NCI-H446 treated with DMSO at 0.1 percent for 48 hours (cell line): ENCODE measurements around the gene GOLGA8B.
A peak's percentile ranks its signal among the peaks of the same experiment; 100 is the strongest.
"Not testable (repeated sequence)": the region's sequence is repeated elsewhere in the genome, so short reads cannot be mapped to it uniquely, and the experiment has no call there.

Experiments used
- DNase-seq: peaks from one replicate; lab custom pipeline; 2025; lab: John Stamatoyannopoulos, UW

GOLGA8B gene

DNA sequence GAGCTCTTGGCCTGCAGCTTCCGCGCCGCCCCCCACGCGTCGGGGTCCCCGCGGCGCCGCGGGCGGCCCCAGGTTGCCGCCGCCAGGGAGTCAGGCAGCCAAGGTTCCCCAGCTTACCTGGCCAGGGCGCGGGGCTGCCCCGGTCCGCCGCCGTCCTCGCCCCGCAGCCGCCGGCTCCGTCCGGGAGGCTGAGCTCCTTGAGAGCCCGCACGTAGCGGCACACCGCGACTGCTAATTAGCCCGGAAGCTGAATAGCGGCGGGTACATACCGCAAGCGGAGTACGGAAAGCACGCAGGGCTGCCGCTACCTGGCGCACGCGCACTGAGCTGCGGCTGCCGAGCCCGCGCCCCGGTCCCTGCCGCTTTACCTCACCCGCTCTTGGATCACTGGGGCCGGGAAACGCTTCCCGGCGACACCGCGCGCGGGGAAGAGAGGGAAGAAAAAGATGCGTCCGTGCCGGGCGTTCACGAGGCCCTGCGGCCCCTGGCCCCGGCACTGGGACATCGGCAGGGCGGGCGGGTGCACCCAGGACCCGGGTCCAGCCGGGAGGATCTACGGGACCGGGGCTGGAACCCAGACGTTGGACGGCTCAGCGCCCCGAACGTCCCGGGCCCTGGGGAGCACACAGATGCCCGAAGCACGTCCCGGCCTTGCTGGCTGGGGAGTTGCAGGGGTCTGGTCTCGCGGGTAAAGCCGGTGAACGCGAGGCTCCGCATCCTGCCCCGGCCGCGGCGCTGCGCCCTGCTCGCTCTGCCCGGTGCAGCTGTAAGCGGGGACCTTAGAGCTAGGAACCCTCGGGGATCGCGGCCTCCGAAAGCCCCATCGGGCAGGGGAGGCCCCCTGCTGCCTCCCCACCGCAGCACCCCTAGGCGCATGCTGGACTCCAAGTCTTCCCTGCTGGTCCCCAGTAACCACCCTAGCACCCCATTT is at the start of gene GOLGA8B:
TSS of gene GOLGA8B (minus strand) at position 253 of the 931 bp plus-strand sequence. CDS start 47,739 bp downstream, outside the sequence.
- no peak for DNase-seq

GRCh38 chr15:34633165-34633564 is 49.7 kb upstream of the GOLGA8B start:
- DNase-seq: not testable (repeated sequence)

GRCh38 chr15:34628577-34629152 is 45.2 kb upstream of the GOLGA8B start:
- no peak for DNase-seq

DNA sequence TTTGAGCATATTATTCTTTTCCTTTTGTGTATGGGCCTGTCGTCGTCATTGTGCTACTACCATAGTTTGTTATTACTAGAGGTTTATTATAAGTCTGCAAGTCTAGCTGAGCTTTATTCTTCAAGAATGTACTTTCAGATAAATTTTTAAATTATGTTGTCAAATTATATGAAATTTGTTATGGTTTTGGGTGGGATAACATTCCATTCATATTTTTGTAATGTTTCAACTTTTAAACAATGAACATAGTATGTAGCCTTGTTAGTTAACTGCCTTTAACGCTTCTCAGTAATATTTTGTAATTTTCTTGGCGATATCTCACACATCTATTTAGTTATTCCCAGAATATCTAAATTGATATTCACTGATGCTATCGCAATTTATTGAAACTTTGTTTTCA is 41.6 kb upstream of the GOLGA8B start:
- no peak for DNase-seq

DNA sequence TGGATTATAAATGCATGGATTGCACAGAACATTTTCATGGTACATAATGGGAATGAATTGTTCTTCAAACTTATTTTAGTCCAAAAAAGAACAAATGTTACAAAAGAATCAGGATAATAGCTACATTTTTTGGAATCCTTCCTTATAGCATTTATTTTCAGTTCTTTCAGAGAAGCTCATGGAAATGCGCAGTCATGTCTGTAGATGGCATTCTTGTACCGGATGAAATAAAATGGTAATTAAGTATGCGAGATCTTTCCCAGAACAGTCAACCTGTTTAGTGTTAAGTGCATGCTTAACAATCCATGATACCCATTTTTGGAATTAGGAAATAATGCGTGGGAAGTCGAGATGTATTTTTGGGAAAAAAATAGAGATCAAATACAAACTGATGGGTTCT is 38.2 kb upstream of the GOLGA8B start:
- DNase-seq: peak; percentile 0

- no peak for DNase-seq
Measured at GRCh38 chr15:34620814-34621213, 37.4 kb upstream of the GOLGA8B start.

DNA sequence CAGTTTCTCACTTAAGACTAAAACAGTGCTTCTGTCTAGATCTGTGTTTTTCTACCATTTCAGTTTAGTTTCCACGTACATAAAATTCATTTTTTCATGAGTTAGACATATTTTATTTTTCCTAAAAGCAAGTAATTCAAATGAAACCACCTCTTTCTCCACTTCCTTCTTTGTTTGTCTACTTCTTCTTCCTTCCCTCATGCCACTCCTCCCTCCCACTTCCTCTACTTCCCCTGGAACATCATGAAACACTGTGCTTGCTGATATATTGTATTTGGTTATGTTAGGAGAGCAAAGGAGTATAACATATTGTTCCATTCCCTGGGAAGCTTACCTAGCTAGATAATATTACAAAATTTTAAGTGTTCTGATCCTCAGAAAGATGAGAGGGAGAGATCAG is 36.7 kb upstream of the GOLGA8B start:
- no peak for DNase-seq

DNA sequence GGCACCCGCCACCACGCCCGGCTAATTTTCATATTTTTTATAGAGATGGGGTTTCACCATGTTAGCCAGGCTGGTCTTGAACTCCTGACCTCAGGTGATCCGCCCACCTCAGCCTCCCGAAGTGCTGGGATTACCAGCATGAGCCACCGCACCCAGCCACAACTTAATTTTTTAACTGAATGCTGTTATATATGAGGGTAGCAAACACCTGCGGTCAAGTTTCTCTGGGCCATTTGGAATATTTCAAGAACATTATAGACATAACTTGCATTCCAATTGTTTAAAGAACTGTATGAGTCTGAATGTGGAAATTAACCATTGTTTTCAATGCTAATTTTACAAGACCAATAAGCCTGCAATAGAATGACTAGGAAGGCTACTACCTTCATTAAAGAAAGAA is 35.7 kb upstream of the GOLGA8B start:
- DNase-seq: no peak

- no peak for DNase-seq
Measured at GRCh38 chr15:34618073-34618472, 34.6 kb upstream of the GOLGA8B start.

GRCh38 chr15:34616613-34617012 is 33.2 kb upstream of the GOLGA8B start:
- DNase-seq: no peak

GRCh38 chr15:34613997-34614396 is 30.5 kb upstream of the GOLGA8B start:
- no peak for DNase-seq

- DNase-seq: no peak
Measured at GRCh38 chr15:34613301-34613700, 29.9 kb upstream of the GOLGA8B start.

DNA sequence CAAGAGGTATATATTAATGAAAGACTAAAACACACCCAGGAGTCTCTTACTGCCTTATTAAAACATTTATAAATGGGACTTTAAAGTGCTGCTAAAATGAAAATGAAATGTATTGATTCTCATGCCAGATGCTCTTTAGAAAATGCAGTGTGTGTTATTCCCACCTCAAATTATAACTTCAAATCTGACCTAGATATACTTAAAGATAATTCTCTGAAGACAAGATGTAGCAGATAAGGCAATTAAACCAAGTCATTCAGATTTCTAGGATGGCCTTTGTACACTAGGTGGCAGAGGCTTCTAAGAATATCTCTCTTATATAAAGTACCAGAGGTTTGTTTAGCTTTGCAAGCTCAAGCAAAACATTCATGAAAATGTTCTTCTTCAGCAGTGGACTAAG is 26.9 kb upstream of the GOLGA8B start:
- DNase-seq: no peak

DNA sequence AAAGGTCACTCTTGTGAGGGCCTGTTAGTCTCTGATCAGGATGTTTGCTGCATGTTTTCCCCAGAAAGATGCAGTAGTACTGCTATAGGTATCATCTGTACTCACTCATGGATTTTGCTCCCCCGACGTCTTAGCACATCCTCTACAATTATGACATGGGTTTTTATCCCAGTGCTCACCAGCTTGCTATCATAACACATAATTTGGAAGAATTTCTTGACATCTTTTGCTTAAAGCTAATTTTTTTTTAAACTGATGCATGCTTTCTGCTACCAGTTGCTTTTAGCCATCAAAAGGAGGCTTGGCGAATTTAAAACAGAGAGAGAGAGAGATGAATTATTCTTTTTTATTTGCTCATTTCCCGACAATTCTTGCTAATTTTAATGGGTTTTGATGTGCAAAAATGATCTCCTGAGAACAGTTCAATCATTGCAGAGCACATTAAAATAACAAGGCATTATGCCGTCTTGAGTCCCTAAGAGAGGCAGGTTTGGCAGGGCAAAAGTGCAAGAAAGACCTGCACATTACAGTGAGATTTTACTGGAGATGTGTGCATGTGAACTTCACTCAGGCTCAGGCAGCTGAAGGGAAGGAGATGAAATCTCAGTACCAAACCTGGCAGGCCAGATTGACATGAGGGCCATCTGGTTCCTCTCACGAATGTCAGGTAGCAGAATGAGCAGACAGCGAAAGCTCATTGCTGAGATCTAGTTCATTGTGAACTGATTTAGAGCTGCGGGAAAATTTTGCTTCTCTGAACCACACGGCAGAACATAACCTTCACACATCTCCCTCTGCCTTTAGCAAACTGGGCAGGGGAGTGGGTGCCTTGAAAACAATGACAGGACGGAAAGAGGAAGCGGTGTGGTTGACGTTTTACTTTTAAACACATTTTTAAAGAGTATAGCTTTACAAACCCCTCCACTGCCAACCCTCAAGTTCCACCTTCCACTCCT is 25.9 kb upstream of the GOLGA8B start:
- no peak for DNase-seq

DNA sequence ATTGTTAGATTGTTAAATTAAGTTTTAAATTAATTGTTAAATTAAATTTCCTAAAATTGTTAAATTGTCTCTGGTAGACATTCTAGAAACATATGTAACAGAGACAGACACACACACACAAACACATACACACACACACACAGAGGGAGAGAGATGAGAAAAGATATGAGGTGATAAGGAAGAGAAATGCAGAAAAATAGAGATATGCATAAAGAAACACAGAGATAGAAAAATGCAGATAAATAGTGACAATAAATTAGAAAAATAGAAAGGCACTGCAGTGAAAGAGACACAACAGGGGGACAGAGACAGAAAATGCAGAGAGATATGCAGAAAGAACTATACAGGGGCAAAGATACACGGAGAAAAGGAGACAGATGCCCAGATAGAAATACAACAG is 25.1 kb upstream of the GOLGA8B start:
- no peak for DNase-seq

- DNase-seq: no peak
Measured at GRCh38 chr15:34607832-34608231, 24.4 kb upstream of the GOLGA8B start.

DNA sequence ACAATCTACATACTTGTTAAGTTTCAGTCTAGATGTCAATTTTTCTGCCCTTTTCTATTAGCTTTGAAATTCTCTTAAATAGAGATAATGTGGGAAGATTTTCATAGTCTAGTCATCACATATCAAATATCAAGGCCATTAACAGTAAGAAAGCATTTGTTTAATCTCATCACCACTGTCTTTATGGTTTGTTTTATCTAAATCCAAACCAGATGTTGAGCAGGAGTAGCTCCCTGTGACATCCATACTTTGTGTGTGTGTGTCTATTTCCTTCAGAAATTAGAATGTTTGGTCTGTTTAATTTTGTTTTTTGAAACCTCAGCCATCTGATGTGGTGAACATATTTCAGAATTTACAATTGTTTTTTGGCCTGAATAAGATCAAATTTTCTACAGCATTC is 23.1 kb upstream of the GOLGA8B start:
- no peak for DNase-seq

DNA sequence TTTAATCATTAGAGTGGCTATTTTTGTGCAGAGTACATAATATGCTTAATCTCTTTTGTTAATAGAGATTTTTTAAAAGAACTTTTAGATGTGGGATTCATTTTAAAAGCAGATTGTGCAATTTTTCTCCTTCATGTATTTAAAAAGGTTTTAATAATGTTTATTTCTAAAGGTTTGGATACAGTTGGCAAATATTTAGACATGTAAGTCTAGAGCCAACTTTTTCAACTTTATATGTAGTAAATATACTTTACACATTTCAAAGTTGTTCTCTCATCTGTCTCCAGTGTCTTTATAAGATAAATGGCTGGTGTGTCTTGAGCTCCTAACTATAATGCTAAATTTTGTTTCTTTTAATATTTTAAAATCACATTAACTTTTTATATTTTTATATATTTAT is 22.7 kb upstream of the GOLGA8B start:
- no peak for DNase-seq

DNA sequence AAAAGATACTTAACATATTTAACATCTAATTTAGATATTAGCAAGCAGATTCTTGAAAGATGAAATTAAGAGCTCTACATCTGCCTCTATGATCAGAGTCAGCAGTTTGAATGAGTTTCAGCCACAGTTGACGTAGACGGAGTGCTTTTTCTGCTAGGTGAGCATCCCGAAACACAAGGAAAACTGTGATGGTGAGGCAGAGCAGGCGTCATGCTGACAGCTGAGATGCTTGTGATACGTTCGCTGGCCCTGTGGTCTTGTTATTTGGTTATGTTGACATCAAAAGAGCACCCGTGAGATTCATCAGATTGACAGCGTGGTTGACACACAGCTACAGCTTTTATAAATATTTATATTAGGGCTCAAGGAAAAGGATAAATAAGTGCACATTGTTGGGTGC is 19.6 kb upstream of the GOLGA8B start:
- no peak for DNase-seq

DNA sequence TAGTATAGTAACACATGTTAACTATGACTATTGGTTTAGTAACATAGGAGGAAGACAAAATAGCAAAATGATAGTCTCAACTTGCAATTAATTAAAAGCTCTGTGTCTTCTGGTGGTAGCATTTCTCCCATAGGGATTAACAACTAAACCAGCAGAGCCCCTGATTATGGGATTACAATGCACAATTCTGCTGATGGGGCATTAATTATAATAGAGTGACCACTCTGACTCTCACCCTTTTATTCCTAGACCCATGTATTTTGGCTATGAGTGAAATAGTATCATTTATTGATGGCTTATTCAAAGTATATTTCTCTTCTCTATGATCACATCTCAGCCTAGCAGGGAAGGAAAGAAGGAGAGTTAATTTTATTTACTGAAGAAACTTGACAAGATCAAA is 17.5 kb upstream of the GOLGA8B start:
- no peak for DNase-seq

DNA sequence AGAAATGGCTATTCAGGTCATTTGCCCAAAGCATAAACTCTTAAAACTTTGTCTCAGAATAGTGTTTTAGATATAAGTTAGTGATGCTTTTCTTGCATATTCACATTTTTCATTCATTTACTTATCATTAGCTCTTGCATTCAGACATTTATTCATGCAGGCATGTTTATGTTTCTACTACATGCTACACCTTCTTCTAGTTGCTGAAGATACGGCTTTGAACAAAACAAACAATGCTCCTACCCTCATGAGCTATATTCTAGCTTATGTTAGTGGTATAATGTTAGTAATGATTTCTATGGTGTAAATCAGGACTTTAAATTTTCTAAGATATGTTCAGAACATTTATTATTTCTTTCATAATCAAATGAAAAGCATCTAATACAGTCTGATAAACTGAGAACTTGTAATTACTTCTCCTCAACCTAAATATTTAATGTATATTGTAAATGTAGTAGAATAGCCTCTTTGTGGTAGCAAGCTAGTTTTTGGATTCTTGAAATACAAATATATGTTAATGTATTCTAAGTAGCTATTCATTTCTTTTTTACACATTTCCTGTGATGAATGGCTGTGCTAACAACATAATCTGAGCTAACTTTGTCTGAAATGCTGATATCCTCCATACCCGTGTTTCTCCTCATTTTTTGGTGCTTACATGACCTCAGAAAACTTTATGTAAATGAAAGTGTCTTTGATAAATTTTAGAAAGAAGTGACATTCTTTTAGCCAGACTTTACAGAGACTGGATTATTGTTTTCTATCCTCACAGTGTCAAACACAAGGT is 15.5 kb upstream of the GOLGA8B start:
- DNase-seq: no peak

DNA sequence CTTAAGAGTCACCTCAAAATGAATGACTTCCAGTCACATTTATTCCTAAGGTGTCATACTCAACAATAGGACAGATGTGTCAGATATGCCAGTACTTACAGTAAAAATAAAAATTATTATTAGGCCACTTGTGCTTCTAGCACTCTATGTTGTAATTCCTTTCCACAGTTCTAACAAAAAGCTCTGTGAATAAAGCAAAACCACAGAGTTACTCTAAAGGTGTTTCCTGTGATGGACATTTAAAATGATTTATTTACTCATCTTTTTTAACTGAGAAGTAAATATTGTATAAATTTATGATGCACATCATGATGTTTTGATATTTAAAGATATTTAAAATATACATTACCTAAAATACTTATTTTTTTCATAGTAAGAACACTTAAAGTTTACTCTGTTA is 13.9 kb upstream of the GOLGA8B start:
- no peak for DNase-seq
